GM19025 (cell line): ENCODE measurements around the gene ENTHD1.

ENCODE experiments used
- ATAC-seq: cut with Tn5 transposase; IDR thresholded peaks from one replicate; pipeline ENCODE4 v1.9.1; 2021; ENCODE audit warnings: mild to moderate bottlenecking, low read depth, moderate library complexity; ENCODE audit not compliant: unreplicated experiment

Gene ENTHD1

DNA sequence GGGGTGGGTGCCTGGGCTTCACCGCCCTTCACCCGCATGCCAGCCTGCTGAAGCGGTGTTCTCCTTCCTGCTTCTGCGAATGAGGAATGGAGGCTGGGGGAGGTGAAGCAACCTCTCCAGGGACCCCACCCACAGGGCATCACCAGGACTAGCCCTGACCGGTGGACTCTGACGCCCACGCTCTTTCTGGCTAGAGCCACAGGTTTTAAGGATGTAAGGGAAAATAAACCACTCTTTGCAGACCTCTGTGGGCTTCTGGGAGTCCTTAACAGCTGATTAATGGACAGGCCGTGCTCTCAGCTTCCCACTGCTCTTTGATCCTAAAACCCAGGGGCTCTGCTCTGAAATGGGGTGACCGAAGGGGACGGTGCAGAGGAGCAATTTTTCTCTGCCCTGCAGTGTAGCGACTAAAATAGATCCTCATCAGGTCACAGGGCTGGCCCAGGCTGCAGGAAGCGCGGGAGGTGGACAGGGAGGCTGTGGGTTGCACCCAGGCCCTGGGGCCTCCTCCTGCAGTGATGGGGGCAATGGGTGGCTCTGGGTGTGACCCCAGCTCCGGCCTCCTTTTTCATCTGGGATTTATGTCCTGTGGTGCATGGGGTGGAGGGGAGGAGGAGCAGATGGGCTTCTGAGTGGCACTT is 195.7 kb downstream of the ENTHD1 start:
- no peak for ATAC-seq

- no peak for ATAC-seq
These were observed 199.5 kb downstream of the ENTHD1 start for GRCh38 chr22:39693943-39694500.
